ENCODE results near the gene CROCC2. TPM values are rescaled to one million over a fixed set of nuclear protein-coding genes. Genes with fewer than 3 reads are reported as not detected.

CROCC2 gene
- polyA plus RNA-seq, 1 experiment = not detected

DNA sequence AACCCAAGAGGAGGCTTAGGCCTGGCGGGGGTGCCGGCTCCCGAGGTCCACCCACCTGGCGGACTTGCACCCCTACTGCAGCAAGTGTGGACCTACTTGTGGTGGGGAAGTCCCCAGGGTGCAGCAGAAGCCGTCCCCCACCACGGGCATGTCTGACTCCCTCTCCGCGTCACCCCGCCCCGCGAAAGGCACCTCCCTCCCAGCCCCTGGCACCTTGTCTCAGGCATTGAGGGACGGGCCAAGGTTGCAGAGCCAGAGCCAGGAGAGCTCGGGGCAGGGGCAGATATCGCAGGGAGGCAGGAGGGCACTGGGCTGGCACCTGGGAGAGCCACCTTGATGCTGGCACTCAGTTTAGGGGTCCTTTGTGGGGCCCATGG lies 19.0 kb downstream of the CROCC2 start:
- POLR2A ChIA-PET = no interaction called here
- H3K4me3 ChIP-seq (ENCODE audit: low read depth, low read length) = no peak overlapping the region

DNA sequence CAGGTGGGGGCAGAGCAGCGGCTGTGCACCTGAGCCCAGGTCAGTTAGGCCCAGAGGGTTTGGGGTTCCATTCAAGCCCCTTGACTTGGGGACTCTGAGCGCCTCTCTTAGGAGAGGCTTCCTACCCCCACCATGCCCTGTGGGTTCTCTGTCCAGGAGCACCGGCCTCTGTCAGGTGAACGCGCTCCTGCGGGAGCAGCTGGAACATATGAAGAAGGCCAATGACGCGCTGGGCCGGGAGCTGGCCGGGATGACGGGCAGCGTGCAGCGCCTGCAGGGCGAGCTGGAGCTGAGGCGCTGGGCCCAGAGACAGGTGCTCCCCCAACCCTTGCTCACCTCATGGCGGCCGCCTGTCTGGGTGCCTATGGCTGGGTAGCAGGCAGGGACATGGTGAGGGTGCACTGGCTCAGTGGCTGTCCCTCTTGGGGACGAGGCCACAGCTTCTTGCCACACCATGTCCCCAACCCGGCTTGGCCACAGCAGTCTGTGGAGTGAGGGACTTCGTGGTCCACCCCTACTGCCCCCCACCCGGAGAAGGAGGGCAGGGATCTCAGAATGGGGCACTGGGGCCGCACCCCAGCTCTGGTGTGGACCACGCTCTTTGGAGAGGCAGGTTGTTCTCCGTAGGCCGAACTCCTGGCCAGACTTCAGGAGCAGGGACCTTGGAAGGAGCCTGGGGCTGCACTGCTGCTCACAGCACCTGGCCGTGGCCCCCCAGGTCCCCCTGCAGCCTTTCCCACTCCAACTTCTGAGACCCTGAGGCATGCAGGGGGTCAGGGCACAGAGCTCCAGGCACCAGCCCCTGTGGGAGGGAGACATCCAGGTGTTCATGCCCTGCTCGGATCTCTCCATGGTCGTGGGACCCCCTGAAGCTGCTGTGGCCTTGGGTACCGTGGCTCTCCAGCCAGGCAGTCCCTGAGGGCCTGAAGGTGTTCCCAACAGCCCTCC lies 19.7 kb downstream of the CROCC2 start:
- ChIA-PET POLR2A (no interaction called here), CTCF (interaction anchor here (1.5 to 2.7 kb wide), 2 partner anchors 9 to 12 kb away, joined by 4 to 14 read pairs; no protein-coding TSS in a partner anchor)
- Histone ChIP-seq H3K4me3 (ENCODE audit: low read depth, low read length) (no peak overlapping the region), H3K27me3 (ENCODE audit: control insufficient read depth, insufficient read depth, low read length) (no peaks in the 10 kb centered on the region), H3K36me3 (ENCODE audit: control insufficient read depth, insufficient read depth, low read length) (no peaks in the 10 kb centered on the region)
- TF ChIP-seq, protein P1, sequence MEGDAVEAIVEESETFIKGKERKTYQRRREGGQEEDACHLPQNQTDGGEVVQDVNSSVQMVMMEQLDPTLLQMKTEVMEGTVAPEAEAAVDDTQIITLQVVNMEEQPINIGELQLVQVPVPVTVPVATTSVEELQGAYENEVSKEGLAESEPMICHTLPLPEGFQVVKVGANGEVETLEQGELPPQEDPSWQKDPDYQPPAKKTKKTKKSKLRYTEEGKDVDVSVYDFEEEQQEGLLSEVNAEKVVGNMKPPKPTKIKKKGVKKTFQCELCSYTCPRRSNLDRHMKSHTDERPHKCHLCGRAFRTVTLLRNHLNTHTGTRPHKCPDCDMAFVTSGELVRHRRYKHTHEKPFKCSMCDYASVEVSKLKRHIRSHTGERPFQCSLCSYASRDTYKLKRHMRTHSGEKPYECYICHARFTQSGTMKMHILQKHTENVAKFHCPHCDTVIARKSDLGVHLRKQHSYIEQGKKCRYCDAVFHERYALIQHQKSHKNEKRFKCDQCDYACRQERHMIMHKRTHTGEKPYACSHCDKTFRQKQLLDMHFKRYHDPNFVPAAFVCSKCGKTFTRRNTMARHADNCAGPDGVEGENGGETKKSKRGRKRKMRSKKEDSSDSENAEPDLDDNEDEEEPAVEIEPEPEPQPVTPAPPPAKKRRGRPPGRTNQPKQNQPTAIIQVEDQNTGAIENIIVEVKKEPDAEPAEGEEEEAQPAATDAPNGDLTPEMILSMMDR (IDR thresholded peaks at IDR 0.05; ENCODE audit: insufficient read depth, low read depth, low read length) = no peak
- DNase-seq (ENCODE audit: low read depth) = no peak

More for the DNA sequence above, 19.0 kb downstream of the CROCC2 start:
- H3K27me3 ChIP-seq (ENCODE audit: control insufficient read depth, insufficient read depth, low read length) = no peaks in the 10 kb centered on the region
- CTCF ChIA-PET = no interaction called here
- TF ChIP-seq, protein P1 (IDR thresholded peaks at IDR 0.05; ENCODE audit: insufficient read depth, low read depth, low read length) = no peak
- no peaks in the 10 kb centered on the region for H3K36me3 ChIP-seq (ENCODE audit: control insufficient read depth, insufficient read depth, low read length)
- DNase-seq (ENCODE audit: low read depth) = no peak

DNA sequence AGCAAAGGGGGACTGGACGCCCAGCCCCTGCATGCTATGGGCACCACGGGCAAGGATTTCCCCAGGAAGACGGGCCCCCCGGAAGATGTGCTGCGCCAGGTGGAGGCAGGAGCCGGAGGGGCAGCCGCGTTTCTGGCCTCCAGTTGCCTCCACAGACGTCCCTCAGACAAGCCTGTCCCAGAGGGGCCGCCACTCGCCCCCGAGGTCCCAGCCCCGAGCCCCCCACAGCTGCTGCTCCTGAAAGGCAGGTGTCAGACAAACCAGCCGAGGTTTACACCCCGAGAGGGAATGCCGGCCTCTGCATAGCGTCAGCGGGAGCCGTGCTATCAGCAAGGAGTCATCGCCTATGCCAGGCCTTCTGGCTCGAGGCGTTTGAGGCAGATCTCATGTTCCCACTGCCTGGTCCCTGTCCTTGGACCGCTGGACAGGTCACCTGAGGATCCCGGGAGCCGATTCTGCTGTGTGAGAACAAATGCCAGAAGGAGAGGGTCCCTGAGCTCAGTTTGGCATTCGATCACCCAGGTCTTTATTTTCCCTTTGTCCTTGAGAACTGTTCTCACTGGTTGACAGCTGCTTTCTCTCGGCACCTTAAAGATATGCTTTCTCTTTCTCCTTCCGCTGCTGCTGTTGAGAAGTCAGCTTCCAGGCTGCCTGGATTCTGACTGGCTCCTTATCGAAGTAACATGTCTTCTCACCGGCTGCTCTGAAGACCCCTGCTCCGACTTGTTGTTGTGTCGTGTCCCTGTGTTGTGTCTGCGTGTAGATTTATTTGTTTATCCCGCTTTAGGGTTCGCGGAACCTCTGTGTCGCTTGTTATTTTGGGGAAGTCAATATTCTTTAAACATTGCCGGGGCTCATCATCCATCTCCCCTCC lies 20.6 kb downstream of the CROCC2 start:
- TF ChIP-seq, protein P1 (IDR thresholded peaks at IDR 0.05; ENCODE audit: insufficient read depth, low read depth, low read length) = no peak
- DNase-seq (ENCODE audit: low read depth) = no peak
- Histone ChIP-seq H3K27me3 (ENCODE audit: control insufficient read depth, insufficient read depth, low read length) (no peaks in the 10 kb centered on the region), H3K36me3 (ENCODE audit: control insufficient read depth, insufficient read depth, low read length) (no peaks in the 10 kb centered on the region), H3K4me3 (ENCODE audit: low read depth, low read length) (no peak overlapping the region)
- ChIA-PET CTCF (interaction anchor here (1.3 to 2.7 kb wide), 3 partner anchors 9 to 12 kb away, joined by 3 to 14 read pairs (median 4); no protein-coding TSS in a partner anchor), POLR2A (no interaction called here)

DNA sequence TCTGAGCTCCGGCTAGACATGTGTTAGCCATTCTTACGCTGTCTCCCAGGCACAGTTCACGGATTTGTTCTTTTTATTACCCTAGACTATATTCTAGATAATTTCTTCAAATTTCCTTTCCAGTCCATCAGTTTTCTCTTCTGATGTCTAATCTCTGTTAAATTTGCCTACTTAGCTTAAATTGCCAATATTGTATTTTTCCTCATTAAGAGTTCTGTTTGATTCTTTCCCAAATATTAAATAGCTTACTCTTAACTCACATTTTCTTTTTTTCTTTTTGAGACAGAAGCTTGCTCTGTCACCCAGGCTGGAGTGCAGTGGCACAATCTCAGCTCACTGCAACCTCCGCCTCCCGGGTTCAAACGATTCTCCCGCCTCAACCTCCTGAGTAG lies 21.2 kb downstream of the CROCC2 start:
- Histone ChIP-seq H3K27me3 (ENCODE audit: control insufficient read depth, insufficient read depth, low read length) (no peaks in the 10 kb centered on the region), H3K36me3 (ENCODE audit: control insufficient read depth, insufficient read depth, low read length) (no peaks in the 10 kb centered on the region), H3K4me3 (ENCODE audit: low read depth, low read length) (no peak overlapping the region)
- CTCF ChIA-PET = interaction anchor here (1.3 to 2.7 kb wide), 3 partner anchors 8 to 13 kb away, joined by 3 to 14 read pairs (median 4); no protein-coding TSS in a partner anchor
- TF ChIP-seq, protein P1 (IDR thresholded peaks at IDR 0.05; ENCODE audit: insufficient read depth, low read depth, low read length) = no peak
- POLR2A ChIA-PET = no interaction called here
- no peak for DNase-seq (ENCODE audit: low read depth)
